ENCODE data around the gene RASSF3. TPM values are rescaled to one million over a fixed set of nuclear protein-coding genes. Genes with fewer than 3 reads are reported as not detected.

The RASSF3 gene
- total RNA-seq, 1 experiment from 2014 or later, result 107 TPM

DNA sequence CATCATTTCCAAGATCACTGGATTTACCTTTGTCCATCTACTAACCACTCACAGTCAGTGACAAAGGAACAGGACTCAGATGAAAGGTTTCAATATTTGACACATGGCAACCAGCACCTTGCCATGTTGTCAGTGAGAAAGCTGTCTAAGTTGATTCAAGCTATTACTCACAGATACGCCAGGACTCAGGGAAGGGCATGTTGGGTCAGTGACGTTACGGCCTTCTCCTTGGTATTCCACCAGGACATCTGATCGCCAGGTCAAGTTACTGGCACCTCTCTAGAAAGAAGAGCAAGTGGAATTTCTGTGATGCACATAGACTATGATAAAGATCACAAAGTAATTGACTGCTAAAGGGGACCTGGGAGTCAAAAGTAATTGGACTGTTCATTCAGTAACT, 112.5 kb downstream of the RASSF3 start:
- Histone ChIP-seq H3K27me3 (ENCODE audit: control insufficient read depth, insufficient read depth, low read length) (no peaks in the 10 kb centered on the region), H3K27ac (ENCODE audit: low read length) (no peak overlapping the region), H3K4me1 (ENCODE audit: control insufficient read depth, insufficient read depth, low read length) (no peaks in the 10 kb centered on the region), H3K36me3 (ENCODE audit: control insufficient read depth, insufficient read depth, low read length) (peaks cover 12% of the 10 kb centered on the region), H3K9me3 (ENCODE audit: control insufficient read depth, insufficient read depth, low read depth, low read length) (no peaks in the 10 kb centered on the region), H3K4me3 (ENCODE audit: low read depth in 2 of 2, low read length in 2 of 2) (no peak overlapping the region)
- in situ Hi-C loops (cut with HindIII; ENCODE audit: low pct_unique_long_range_greater_than_20kb, low sequenced_read_pairs) (no loop called here), intact Hi-C loops (cut with micrococcal nuclease; ENCODE audit: unreplicated experiment) (no loop called here)
- POLR2A ChIA-PET, result no interaction called here
- BruUV-seq (replicated peaks), result no TSS peak
- ATAC-seq (no peak), DNase-seq (ENCODE audit: low read depth, low spot score) (no peak)
- TF ChIP-seq SIN3A (IDR thresholded peaks at IDR 0.05; ENCODE audit: borderline replicate concordance, insufficient read depth, low read depth, low read length) (no peak), TCF7L2 (IDR thresholded peaks at IDR 0.05; ENCODE audit: low read depth, low read length) (no peak), POLR2AphosphoS5 (IDR thresholded peaks at IDR 0.05; ENCODE audit: low read depth, low read length) (no peak)
- TF ChIP-seq, protein P1, sequence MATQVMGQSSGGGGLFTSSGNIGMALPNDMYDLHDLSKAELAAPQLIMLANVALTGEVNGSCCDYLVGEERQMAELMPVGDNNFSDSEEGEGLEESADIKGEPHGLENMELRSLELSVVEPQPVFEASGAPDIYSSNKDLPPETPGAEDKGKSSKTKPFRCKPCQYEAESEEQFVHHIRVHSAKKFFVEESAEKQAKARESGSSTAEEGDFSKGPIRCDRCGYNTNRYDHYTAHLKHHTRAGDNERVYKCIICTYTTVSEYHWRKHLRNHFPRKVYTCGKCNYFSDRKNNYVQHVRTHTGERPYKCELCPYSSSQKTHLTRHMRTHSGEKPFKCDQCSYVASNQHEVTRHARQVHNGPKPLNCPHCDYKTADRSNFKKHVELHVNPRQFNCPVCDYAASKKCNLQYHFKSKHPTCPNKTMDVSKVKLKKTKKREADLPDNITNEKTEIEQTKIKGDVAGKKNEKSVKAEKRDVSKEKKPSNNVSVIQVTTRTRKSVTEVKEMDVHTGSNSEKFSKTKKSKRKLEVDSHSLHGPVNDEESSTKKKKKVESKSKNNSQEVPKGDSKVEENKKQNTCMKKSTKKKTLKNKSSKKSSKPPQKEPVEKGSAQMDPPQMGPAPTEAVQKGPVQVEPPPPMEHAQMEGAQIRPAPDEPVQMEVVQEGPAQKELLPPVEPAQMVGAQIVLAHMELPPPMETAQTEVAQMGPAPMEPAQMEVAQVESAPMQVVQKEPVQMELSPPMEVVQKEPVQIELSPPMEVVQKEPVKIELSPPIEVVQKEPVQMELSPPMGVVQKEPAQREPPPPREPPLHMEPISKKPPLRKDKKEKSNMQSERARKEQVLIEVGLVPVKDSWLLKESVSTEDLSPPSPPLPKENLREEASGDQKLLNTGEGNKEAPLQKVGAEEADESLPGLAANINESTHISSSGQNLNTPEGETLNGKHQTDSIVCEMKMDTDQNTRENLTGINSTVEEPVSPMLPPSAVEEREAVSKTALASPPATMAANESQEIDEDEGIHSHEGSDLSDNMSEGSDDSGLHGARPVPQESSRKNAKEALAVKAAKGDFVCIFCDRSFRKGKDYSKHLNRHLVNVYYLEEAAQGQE (IDR thresholded peaks at IDR 0.05; ENCODE audit: insufficient read depth in 1 of 2, low read depth in 2 of 2, low read length in 1 of 2), result no peak
- TF ChIP-seq, protein P2, sequence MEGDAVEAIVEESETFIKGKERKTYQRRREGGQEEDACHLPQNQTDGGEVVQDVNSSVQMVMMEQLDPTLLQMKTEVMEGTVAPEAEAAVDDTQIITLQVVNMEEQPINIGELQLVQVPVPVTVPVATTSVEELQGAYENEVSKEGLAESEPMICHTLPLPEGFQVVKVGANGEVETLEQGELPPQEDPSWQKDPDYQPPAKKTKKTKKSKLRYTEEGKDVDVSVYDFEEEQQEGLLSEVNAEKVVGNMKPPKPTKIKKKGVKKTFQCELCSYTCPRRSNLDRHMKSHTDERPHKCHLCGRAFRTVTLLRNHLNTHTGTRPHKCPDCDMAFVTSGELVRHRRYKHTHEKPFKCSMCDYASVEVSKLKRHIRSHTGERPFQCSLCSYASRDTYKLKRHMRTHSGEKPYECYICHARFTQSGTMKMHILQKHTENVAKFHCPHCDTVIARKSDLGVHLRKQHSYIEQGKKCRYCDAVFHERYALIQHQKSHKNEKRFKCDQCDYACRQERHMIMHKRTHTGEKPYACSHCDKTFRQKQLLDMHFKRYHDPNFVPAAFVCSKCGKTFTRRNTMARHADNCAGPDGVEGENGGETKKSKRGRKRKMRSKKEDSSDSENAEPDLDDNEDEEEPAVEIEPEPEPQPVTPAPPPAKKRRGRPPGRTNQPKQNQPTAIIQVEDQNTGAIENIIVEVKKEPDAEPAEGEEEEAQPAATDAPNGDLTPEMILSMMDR (IDR thresholded peaks at IDR 0.05), result no peak
- CTCF ChIA-PET, result interaction anchor here (0.5 kb wide), 1 partner anchor 258 kb away, joined by 10 read pairs; no protein-coding TSS in a partner anchor

DNA sequence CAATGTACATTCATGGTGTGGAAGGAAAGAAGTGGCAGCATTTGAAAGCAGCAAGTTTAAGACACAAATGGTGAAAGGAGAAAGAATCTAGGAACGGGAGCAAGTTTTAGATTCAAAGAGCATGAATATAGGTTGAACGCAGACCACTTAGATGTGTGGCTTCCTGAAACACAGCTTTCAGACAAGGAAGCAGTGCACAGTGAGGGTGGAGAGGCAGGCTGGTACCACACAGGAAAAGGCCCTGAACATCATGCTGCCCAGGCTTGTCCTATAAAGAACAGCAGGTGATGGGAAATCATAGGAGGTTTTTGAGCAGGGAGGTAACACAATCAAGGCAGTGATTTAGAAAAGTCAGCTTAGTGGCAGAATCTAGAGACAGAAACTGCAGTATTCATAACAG, 113.3 kb downstream of the RASSF3 start:
- Histone ChIP-seq H3K4me3 (ENCODE audit: low read depth in 2 of 2, low read length in 2 of 2) (no peak overlapping the region), H3K27me3 (ENCODE audit: control insufficient read depth, insufficient read depth, low read length) (no peaks in the 10 kb centered on the region), H3K4me1 (ENCODE audit: control insufficient read depth, insufficient read depth, low read length) (no peaks in the 10 kb centered on the region), H3K36me3 (ENCODE audit: control insufficient read depth, insufficient read depth, low read length) (peaks cover 12% of the 10 kb centered on the region), H3K27ac (ENCODE audit: low read length) (no peak overlapping the region), H3K9me3 (ENCODE audit: control insufficient read depth, insufficient read depth, low read depth, low read length) (no peaks in the 10 kb centered on the region)
- intact Hi-C loops (cut with micrococcal nuclease; ENCODE audit: unreplicated experiment) (no loop called here), in situ Hi-C loops (cut with HindIII; ENCODE audit: low pct_unique_long_range_greater_than_20kb, low sequenced_read_pairs) (no loop called here)
- no TSS peak for BruUV-seq (replicated peaks)
- ATAC-seq (no peak), DNase-seq (ENCODE audit: low read depth, low spot score) (no peak)
- CTCF ChIA-PET, result no interaction called here
- TF ChIP-seq, protein P1 (IDR thresholded peaks at IDR 0.05; ENCODE audit: insufficient read depth in 1 of 2, low read depth in 2 of 2, low read length in 1 of 2), result no peak
- TF ChIP-seq POLR2AphosphoS5 (IDR thresholded peaks at IDR 0.05; ENCODE audit: low read depth, low read length) (no peak), TCF7L2 (IDR thresholded peaks at IDR 0.05; ENCODE audit: low read depth, low read length) (no peak), SIN3A (IDR thresholded peaks at IDR 0.05; ENCODE audit: borderline replicate concordance, insufficient read depth, low read depth, low read length) (no peak)
- TF ChIP-seq, protein P2 (IDR thresholded peaks at IDR 0.05), result no peak
- POLR2A ChIA-PET, result no interaction called here

All from Panc1 (cell line).